Endothelial cell of umbilical vein (primary cell): ENCODE results near the gene PGS1.

ENCODE experiments used
- FOS ChIP-seq: IDR thresholded peaks from 2 replicates; pipeline ENCODE4 v1.6.1; 2011; ENCODE audit warnings: mild to moderate bottlenecking, low read length, moderate library complexity, borderline replicate concordance; ENCODE audit not compliant: insufficient read depth
- MAX ChIP-seq: IDR thresholded peaks from 2 replicates; pipeline ENCODE4 v1.6.1; 2011; ENCODE audit not compliant: insufficient read depth, insufficient read length
- POLR2A ChIP-seq: IDR thresholded peaks from 2 replicates; pipeline ENCODE4 v1.6.1; 2012; ENCODE audit warnings: low read depth, mild to moderate bottlenecking, control low read depth, low read length

GRCh38 chr17:78432226-78433012 lies 54.0 kb downstream of the PGS1 start:
- TF ChIP-seq POLR2A (no peak), MAX (no peak), FOS (no peak)
